CD14-positive monocyte (primary cell): ENCODE measurements around the gene GPR142. TPM values are rescaled to one million over a fixed set of nuclear protein-coding genes. Genes with fewer than 3 reads are reported as not detected.

Experiments used
- DNase-seq, 3 donors: peaks; one replicate each; pipeline ENCODE4 v3.0.0-alpha.2; 2011 to 2022
- H2AFZ ChIP-seq: 2 replicates; pipeline ENCODE4 v1.6.0; 2012; ENCODE audit warnings: mild to moderate bottlenecking, low read depth, low read length, inconsistent platforms; ENCODE audit not compliant: insufficient read depth, poor library complexity, severe bottlenecking
- H3K27ac ChIP-seq, 2 donors: 1 replicate in 1 of 2; 2 replicates in 1 of 2; pipeline ENCODE4 v1.5.1; 2012 to 2013; ENCODE audit warnings: low read length in 2 of 2, control low read depth in 1 of 2, inconsistent platforms in 1 of 2, low read depth in 1 of 2, mild to moderate bottlenecking in 1 of 2
- H3K27me3 ChIP-seq, 2 donors: one replicate each; pipeline versions ENCODE4 v1.6.0 to v1.6.1; 2011 to 2013; ENCODE audit warnings: low read length in 2 of 2; ENCODE audit not compliant: control insufficient read depth in 2 of 2, insufficient read depth in 2 of 2
- H3K36me3 ChIP-seq, 2 donors: replicated peaks in 1 of 2; 1 replicate in 1 of 2; 2 replicates in 1 of 2; pipeline versions ENCODE4 v1.5.1 to v1.6.1; 2012 to 2013; ENCODE audit warnings: low read length in 2 of 2, control low read depth in 1 of 2, inconsistent platforms in 1 of 2, mild to moderate bottlenecking in 1 of 2; ENCODE audit not compliant: insufficient read depth in 2 of 2, control insufficient read depth in 1 of 2
- H3K4me1 ChIP-seq, 2 donors: 1 replicate in 1 of 2; 2 replicates in 1 of 2; pipeline versions ENCODE4 v1.5.1 to v1.6.1; 2012 to 2013; ENCODE audit warnings: low read length in 2 of 2, control low read depth in 1 of 2, inconsistent platforms in 1 of 2, mild to moderate bottlenecking in 1 of 2, moderate library complexity in 1 of 2; ENCODE audit not compliant: insufficient read depth in 2 of 2, control insufficient read depth in 1 of 2
- H3K4me2 ChIP-seq: replicated peaks from 2 replicates; pipeline ENCODE3; 2012; ENCODE audit warnings: low read length, moderate library complexity, mild to moderate bottlenecking; ENCODE audit not compliant: poor library complexity, severe bottlenecking; ENCODE audit errors: extremely low read depth
- H3K4me3 ChIP-seq, 3 experiments: fragments of 200-600 bp in 1 of 3; sonication (generic) in 1 of 3; replicated peaks in 1 of 3; 1 replicate in 2 of 3; 2 replicates in 1 of 3; pipeline ENCODE4 v1.5.1; 2011 to 2013; ENCODE audit warnings: low read length in 3 of 3, mild to moderate bottlenecking in 3 of 3, control low read depth in 2 of 3, low read depth in 2 of 3, inconsistent platforms in 1 of 3, moderate library complexity in 1 of 3
- H3K79me2 ChIP-seq: 2 replicates; pipeline ENCODE4 v1.6.0; 2012; ENCODE audit warnings: mild to moderate bottlenecking, control low read depth, inconsistent platforms, low read length, moderate library complexity; ENCODE audit not compliant: insufficient read depth
- H3K9ac ChIP-seq: 2 replicates; pipeline ENCODE4 v1.6.0; 2017; ENCODE audit warnings: low read length, mild to moderate bottlenecking; ENCODE audit not compliant: insufficient read depth, poor library complexity, severe bottlenecking
- H3K9me3 ChIP-seq, 2 donors: replicated peaks in 1 of 2; 1 replicate in 1 of 2; 2 replicates in 1 of 2; pipeline versions ENCODE4 v1.5.1 to v1.6.1; 2012 to 2013; ENCODE audit warnings: low read length in 2 of 2, control low read depth in 1 of 2; ENCODE audit not compliant: control insufficient read depth in 1 of 2, insufficient read depth in 1 of 2
- H4K20me1 ChIP-seq: 2 replicates; pipeline ENCODE4 v1.6.0; 2012; ENCODE audit warnings: mild to moderate bottlenecking, low read length, control low read depth, moderate library complexity; ENCODE audit not compliant: insufficient read depth
- H3K27ac Mint-ChIP-seq, 7 donors: one replicate each; pipeline ENCODE4 v1.8.0; 2020; ENCODE audit warnings: mild to moderate bottlenecking in 7 of 7, mixed read lengths in 7 of 7, moderate library complexity in 6 of 7, inconsistent platforms in 2 of 7
- H3K27me3 Mint-ChIP-seq, 3 donors: one replicate each; pipeline ENCODE4 v1.8.0; 2021 to 2022; ENCODE audit warnings: low read depth in 3 of 3, mild to moderate bottlenecking in 3 of 3, mixed read lengths in 3 of 3, moderate library complexity in 3 of 3, inconsistent platforms in 1 of 3
- H3K36me3 Mint-ChIP-seq, 2 donors: one replicate each; pipeline ENCODE4 v1.8.0; 2020; ENCODE audit warnings: mixed read lengths in 2 of 2, inconsistent platforms in 1 of 2, mild to moderate bottlenecking in 1 of 2
- H3K4me1 Mint-ChIP-seq: one replicate; pipeline ENCODE4 v1.8.0; 2020; ENCODE audit warnings: mild to moderate bottlenecking, mixed read lengths
- H3K4me3 Mint-ChIP-seq, 2 donors: one replicate each; pipeline ENCODE4 v1.8.0; 2020; ENCODE audit warnings: mild to moderate bottlenecking in 2 of 2, mixed read lengths in 2 of 2, moderate library complexity in 1 of 2
- H3K9me3 Mint-ChIP-seq, 7 donors: one replicate each; pipeline ENCODE4 v1.8.0; 2020 to 2022; ENCODE audit warnings: mixed read lengths in 7 of 7, mild to moderate bottlenecking in 6 of 7, moderate library complexity in 6 of 7, inconsistent platforms in 2 of 7
- WGBS: methylation state at CpG from one replicate; pipeline ENCODE4 v1.1.5; 2013; ENCODE audit warnings: missing lambda C conversion rate; ENCODE audit not compliant: insufficient coverage; 5-methylcytosine and 5-hydroxymethylcytosine counted together
- intact Hi-C, 2 donors: fragments of 100-400 bp; cut with micrococcal nuclease; formaldehyde crosslinking; loops; one replicate each; pipeline versions ENCODE4 v1.15.0 to v1.15.1; 2023
- polyA plus RNA-seq, 3 donors: library from polyadenylated mRNA; depleted of rRNA in 1 of 3; unstranded in 2 of 3; stranded (reverse) in 1 of 3; fragments of 300-500 nt in 2 of 3; fragments of >200 nt in 1 of 3; fragmentation: Illumina TruSeq in 2 of 3; gene quantifications; 1 replicate in 2 of 3; 2 replicates in 1 of 3; pipeline ENCODE4 v1.2.3, GENCODE V29; 2012 to 2021
- TF ChIP-seq, protein P1 (sequence below): fragments of 200-600 bp; IDR thresholded peaks from one replicate; pipeline ENCODE4 v1.8.0; 2022; ENCODE audit warnings: antibody characterized with exemption, mild to moderate bottlenecking

GPR142 gene
- polyA plus RNA-seq, 3 donors, result not detected

DNA sequence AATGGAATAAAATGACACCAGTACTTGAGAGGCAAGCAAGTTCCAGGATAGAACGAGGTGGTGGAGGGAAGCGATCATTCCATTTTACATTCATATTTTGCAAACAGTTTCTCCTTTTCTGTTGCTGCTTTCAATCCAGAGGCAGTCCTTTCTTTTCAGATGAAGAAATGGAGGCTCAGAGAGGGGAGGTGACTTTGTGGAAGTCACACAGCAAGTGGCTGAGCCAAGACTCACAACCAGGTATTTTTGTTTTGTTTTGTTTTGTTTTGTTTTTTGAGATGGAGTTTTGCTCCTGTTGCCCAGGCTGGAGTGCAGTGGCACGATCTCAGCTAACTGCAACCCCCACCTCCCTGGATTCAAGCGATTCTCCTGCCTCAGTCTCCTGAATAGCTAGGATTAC lies 29.3 kb downstream of the GPR142 start:
- Histone ChIP-seq H3K27ac (no peak overlapping the region), H3K4me3 (no peak overlapping the region), H3K4me2 (no peak overlapping the region), H3K9ac (no peak overlapping the region), H3K4me1 (peaks cover 6 to 11% of the 10 kb centered on the region in 2 donors), H2AFZ (no peak overlapping the region), H4K20me1 (no peaks in the 10 kb centered on the region), H3K79me2 (no peaks in the 10 kb centered on the region), H3K9me3 (peaks cover 0 to 11% of the 10 kb centered on the region in 2 donors), H3K27me3 (no peaks in the 10 kb centered on the region), H3K36me3 (no peaks in the 10 kb centered on the region)
- Mint-ChIP-seq H3K4me3 (no peak overlapping the region), H3K36me3 (peaks cover 0 to 4% of the 10 kb centered on the region in 2 donors), H3K4me1 (peaks cover 18% of the 10 kb centered on the region), H3K9me3 (peaks cover 3 to 19% (median 12%) of the 10 kb centered on the region in 7 donors), H3K27ac (no peak overlapping the region), H3K27me3 (peaks cover 4 to 13% (median 5%) of the 10 kb centered on the region in 3 donors)
- no peak for DNase-seq
- WGBS, result no CpG with 5 or more reads among the region's 4 CpGs
- intact Hi-C loops, result no loop called here
- TF ChIP-seq, protein P1, sequence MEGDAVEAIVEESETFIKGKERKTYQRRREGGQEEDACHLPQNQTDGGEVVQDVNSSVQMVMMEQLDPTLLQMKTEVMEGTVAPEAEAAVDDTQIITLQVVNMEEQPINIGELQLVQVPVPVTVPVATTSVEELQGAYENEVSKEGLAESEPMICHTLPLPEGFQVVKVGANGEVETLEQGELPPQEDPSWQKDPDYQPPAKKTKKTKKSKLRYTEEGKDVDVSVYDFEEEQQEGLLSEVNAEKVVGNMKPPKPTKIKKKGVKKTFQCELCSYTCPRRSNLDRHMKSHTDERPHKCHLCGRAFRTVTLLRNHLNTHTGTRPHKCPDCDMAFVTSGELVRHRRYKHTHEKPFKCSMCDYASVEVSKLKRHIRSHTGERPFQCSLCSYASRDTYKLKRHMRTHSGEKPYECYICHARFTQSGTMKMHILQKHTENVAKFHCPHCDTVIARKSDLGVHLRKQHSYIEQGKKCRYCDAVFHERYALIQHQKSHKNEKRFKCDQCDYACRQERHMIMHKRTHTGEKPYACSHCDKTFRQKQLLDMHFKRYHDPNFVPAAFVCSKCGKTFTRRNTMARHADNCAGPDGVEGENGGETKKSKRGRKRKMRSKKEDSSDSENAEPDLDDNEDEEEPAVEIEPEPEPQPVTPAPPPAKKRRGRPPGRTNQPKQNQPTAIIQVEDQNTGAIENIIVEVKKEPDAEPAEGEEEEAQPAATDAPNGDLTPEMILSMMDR, result no peak

DNA sequence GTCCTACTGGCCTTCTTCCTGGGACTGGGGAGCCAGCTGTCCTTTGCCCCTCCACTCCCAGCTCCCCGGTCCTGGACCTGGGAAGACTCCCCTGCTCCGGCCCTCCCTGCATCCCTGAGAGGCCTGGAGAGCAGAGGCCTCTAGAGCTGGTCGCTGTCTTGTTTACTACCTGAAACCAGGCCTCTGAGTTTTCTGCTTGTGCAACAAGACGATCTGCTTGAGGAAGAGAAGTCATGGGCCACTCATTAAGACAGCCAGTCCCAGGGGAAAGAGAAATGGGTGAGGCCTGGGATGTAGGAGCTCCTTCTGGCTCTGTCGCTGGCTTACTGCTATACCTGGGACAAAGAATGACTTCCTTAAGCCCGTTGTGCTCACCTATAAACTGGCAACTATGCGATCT lies 34.7 kb downstream of the GPR142 start:
- H3K9me3 Mint-ChIP-seq, result peaks cover 0 to 9% (median 4%) of the 10 kb centered on the region in 7 donors

More for the DNA sequence above, 34.7 kb downstream of the GPR142 start:
- no peaks in the 10 kb centered on the region for H3K36me3 ChIP-seq
- H3K4me3 ChIP-seq, result no peak overlapping the region
- H4K20me1 ChIP-seq, result no peaks in the 10 kb centered on the region
- intact Hi-C loops, result no loop called here
- H3K4me2 ChIP-seq, result no peak overlapping the region
- no peaks in the 10 kb centered on the region for H3K9me3 ChIP-seq
- no peak overlapping the region for H3K9ac ChIP-seq
- Mint-ChIP-seq H3K4me1 (no peaks in the 10 kb centered on the region), H3K4me3 (no peak overlapping the region), H3K36me3 (no peaks in the 10 kb centered on the region), H3K27ac (no peak overlapping the region), H3K27me3 (peaks cover 10 to 17% (median 11%) of the 10 kb centered on the region in 3 donors)
- H3K27ac ChIP-seq, result no peak overlapping the region
- TF ChIP-seq, protein P1, result no peak
- no peak for DNase-seq
- H2AFZ ChIP-seq, result no peak overlapping the region
- H3K4me1 ChIP-seq, result no peaks in the 10 kb centered on the region
- 97% methylated on average over 3 of the region's 7 CpGs for WGBS
- no peaks in the 10 kb centered on the region for H3K79me2 ChIP-seq
- H3K27me3 ChIP-seq, result no peaks in the 10 kb centered on the region
